Tibial nerve (tissue), 4 donors: ENCODE measurements around the gene PEX19. TPM values are rescaled to one million over a fixed set of nuclear protein-coding genes. Genes with fewer than 3 reads are reported as not detected.
"Not testable (repeated sequence)": the region's sequence is repeated elsewhere in the genome, so short reads cannot be mapped to it uniquely, and the experiment has no call there.

ENCODE experiments used
- DNase-seq, 2 donors: peaks; one replicate each; pipeline ENCODE4 v3.0.0-alpha.2; 2019; ENCODE audit warnings: low spot score in 2 of 2
- H3K27ac ChIP-seq, 4 donors: fragments of 200-600 bp; sonication (generic) in 3 of 4; one replicate each; pipeline ENCODE4 v1.5.1; 2017 to 2019; ENCODE audit warnings: mild to moderate bottlenecking in 1 of 4
- H3K27me3 ChIP-seq, 2 donors: fragments of 200-600 bp; sonication (generic) in 1 of 2; one replicate each; pipeline versions ENCODE4 v1.5.1 to v1.6.0; 2017 to 2019
- H3K36me3 ChIP-seq, 3 donors: fragments of 200-600 bp; sonication (generic); one replicate each; pipeline ENCODE4 v1.5.1; 2018 to 2019
- H3K4me1 ChIP-seq, 4 donors: fragments of 200-600 bp; sonication (generic) in 3 of 4; one replicate each; pipeline ENCODE4 v1.5.1; 2017 to 2019
- H3K4me3 ChIP-seq, 4 donors: fragments of 200-600 bp; sonication (generic) in 3 of 4; one replicate each; pipeline ENCODE4 v1.5.1; 2017 to 2019; ENCODE audit warnings: mild to moderate bottlenecking in 1 of 4, moderate library complexity in 1 of 4
- H3K9me3 ChIP-seq, 4 donors: fragments of 200-600 bp; sonication (generic) in 3 of 4; one replicate each; pipeline ENCODE4 v1.5.1; 2017 to 2019
- CTCF ChIP-seq, 5 experiments: fragments of 200-600 bp in 3 of 5; fragments of 450-650 bp in 2 of 5; sonication (generic) in 3 of 5; IDR thresholded peaks; one replicate each; pipeline ENCODE4 v1.5.1; 2016 to 2019; ENCODE audit warnings: antibody characterized with exemption in 5 of 5, mild to moderate bottlenecking in 3 of 5, moderate library complexity in 2 of 5
- EP300 ChIP-seq, 2 donors: sonication (generic); formaldehyde crosslinking; IDR thresholded peaks; one replicate each; pipeline ENCODE4 v1.6.1; 2017; ENCODE audit warnings: antibody characterized with exemption in 2 of 2, mild to moderate bottlenecking in 1 of 2
- POLR2A ChIP-seq, 2 donors: fragments of 450-650 bp; IDR thresholded peaks; one replicate each; pipeline ENCODE4 v1.6.1; 2017; ENCODE audit warnings: antibody characterized with exemption in 2 of 2, mild to moderate bottlenecking in 2 of 2, moderate library complexity in 2 of 2
- WGBS, 2 donors: methylation state at CpG; one replicate each; pipeline ENCODE4 v1.1.5; 2018; 5-methylcytosine and 5-hydroxymethylcytosine counted together
- total RNA-seq, 4 donors: library from RNA; depleted of rRNA; stranded (reverse); fragments of >200 nt; gene quantifications; one replicate each; pipeline ENCODE4 v1.1.0, GENCODE V29; 2016

PEX19 gene
- total RNA-seq, 4 donors from 2014 or later: 66.6 to 85.9 (median 71.6) TPM

- no peaks in the 10 kb centered on the region for H3K27me3 ChIP-seq
- no peak overlapping the region for H3K27ac ChIP-seq
- peaks cover 0 to 97% (median 82%) of the 10 kb centered on the region in 3 donors for H3K36me3 ChIP-seq
- TF ChIP-seq POLR2A (IDR thresholded peaks at IDR 0.05) (no peak), CTCF (IDR thresholded peaks at IDR 0.05) (no peak), EP300 (IDR thresholded peaks at IDR 0.05) (no peak)
- no peaks in the 10 kb centered on the region for H3K4me1 ChIP-seq
- H3K4me3 ChIP-seq: no peak overlapping the region
- WGBS, 2 donors: 81 to 87% methylated on average over 8 of the region's 8 CpGs
- no peak for DNase-seq
- H3K9me3 ChIP-seq: no peaks in the 10 kb centered on the region
Observed at GRCh38 chr1:160293020-160293968, 8.4 kb upstream of the PEX19 start.

- DNase-seq: peak; percentile 23 to 69
- H3K36me3 ChIP-seq: peaks cover 0 to 82% (median 66%) of the 10 kb centered on the region in 3 donors
- no peaks in the 10 kb centered on the region for H3K4me1 ChIP-seq
- peak overlapping the region in 1 of 4 donors; percentile 19 for H3K27ac ChIP-seq
- H3K9me3 ChIP-seq: no peaks in the 10 kb centered on the region
- TF ChIP-seq EP300 (IDR thresholded peaks at IDR 0.05): peak in 1 of 2 donors; percentile 12
- peak; percentile 59 to 86 (median 74) for TF ChIP-seq CTCF (IDR thresholded peaks at IDR 0.05)
- no peak for TF ChIP-seq POLR2A (IDR thresholded peaks at IDR 0.05)
- H3K27me3 ChIP-seq: no peaks in the 10 kb centered on the region
- no peak overlapping the region for H3K4me3 ChIP-seq
- WGBS, 2 donors: 35 to 36% methylated on average over 11 of the region's 11 CpGs
Observed at GRCh38 chr1:160291248-160292220, 6.6 kb upstream of the PEX19 start.

- WGBS, 2 donors: 92 to 94% methylated on average over 12 of the region's 12 CpGs
- peaks cover 0 to 24% (median 15%) of the 10 kb centered on the region in 4 donors for H3K4me1 ChIP-seq
- not testable (repeated sequence) for H3K4me3 ChIP-seq, DNase-seq, H3K27ac ChIP-seq, H3K27me3 ChIP-seq, H3K9me3 ChIP-seq
- H3K36me3 ChIP-seq: peaks cover 0 to 48% (median 28%) of the 10 kb centered on the region in 3 donors
Observed at GRCh38 chr1:160287769-160288168, 2.8 kb upstream of the PEX19 start.

- Histone ChIP-seq H3K9me3 (no peaks in the 10 kb centered on the region), H3K27me3 (no peaks in the 10 kb centered on the region), H3K36me3 (peaks cover 0 to 48% (median 29%) of the 10 kb centered on the region in 3 donors), H3K4me3 (peak overlapping the region in 2 of 4 donors; percentile 88 to 91), H3K4me1 (peaks cover 0 to 24% (median 15%) of the 10 kb centered on the region in 4 donors), H3K27ac (no peak overlapping the region)
- WGBS, 2 donors: 83 to 86% methylated on average over 23 of the region's 23 CpGs
- DNase-seq: no peak
- no peak for TF ChIP-seq CTCF (IDR thresholded peaks at IDR 0.05)
- TF ChIP-seq POLR2A (IDR thresholded peaks at IDR 0.05): no peak
Observed at GRCh38 chr1:160285506-160285905, 573 bp upstream of the PEX19 start.

- TF ChIP-seq EP300 (IDR thresholded peaks at IDR 0.05) (no peak), POLR2A (IDR thresholded peaks at IDR 0.05) (no peak), CTCF (IDR thresholded peaks at IDR 0.05) (no peak)
- WGBS, 2 donors: 1% methylated on average over 15 of the region's 15 CpGs
- Histone ChIP-seq H3K27ac (peak overlapping the region; percentile 71 to 91 (median 82)), H3K27me3 (no peaks in the 10 kb centered on the region), H3K36me3 (peaks cover 7 to 48% (median 27%) of the 10 kb centered on the region in 3 donors), H3K9me3 (no peaks in the 10 kb centered on the region), H3K4me1 (peaks cover 0 to 24% (median 15%) of the 10 kb centered on the region in 4 donors), H3K4me3 (peak overlapping the region; percentile 61 to 91 (median 82))
- DNase-seq: no peak
Observed at GRCh38 chr1:160284220-160284781, 632 bp downstream of the PEX19 start.
